ENCODE measurements around the gene NRG3.

DNA sequence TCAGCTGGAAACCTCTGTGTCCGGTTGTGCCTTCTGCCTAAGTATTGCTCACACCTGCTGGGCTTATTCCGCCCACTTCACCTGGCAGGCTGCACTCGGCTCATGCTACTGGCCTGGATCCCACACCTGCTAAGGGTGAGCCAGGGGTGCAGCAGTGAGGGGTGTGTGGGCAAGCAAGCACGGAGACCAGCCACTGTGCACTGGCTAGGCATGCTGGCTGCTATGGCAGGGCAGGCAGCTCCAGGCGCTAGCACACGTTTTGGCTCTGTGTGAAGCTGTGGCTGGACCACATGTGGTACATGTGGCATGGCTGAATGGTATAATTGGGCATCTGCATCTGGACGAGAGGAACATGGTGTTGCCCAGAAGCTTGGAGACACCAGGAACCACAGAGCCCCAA, 940.7 kb downstream of the NRG3 start:
- TF ChIP-seq ESRRG (CRISPR knock-in tag; IDR thresholded peaks at IDR 0.05) (no peak), GLIS3 (CRISPR knock-in tag; IDR thresholded peaks at IDR 0.05) (no peak), CSRNP3 (CRISPR knock-in tag; IDR thresholded peaks at IDR 0.05) (no peak), BACH2 (CRISPR knock-in tag; IDR thresholded peaks at IDR 0.05; ENCODE audit: borderline replicate concordance) (no peak), RARB (CRISPR knock-in tag; IDR thresholded peaks at IDR 0.05) (no peak), SNAI2 (CRISPR knock-in tag; IDR thresholded peaks at IDR 0.05) (no peak)
